RCC 7860 (cell line): ENCODE results near the gene TPRN.

Source experiments
- DNase-seq: peaks from one replicate; pipeline ENCODE4 v3.0.0-alpha.2; 2015; ENCODE audit warnings: low spot score
- FAIRE-seq: peaks from 2 replicates; lab custom pipeline; 2012; peaks lifted over from hg19 to GRCh38; lab: Jason Lieb, UNC

TPRN gene

GRCh38 chr9:137236238-137236935, 35.8 kb upstream of the TPRN start:
- DNase-seq (peak; percentile 61), FAIRE-seq (no peak)

GRCh38 chr9:137235424-137236237, 35.1 kb upstream of the TPRN start:
- no peak for FAIRE-seq
- DNase-seq, result no peak

- no peak for FAIRE-seq
Observed at GRCh38 chr9:137234758-137235423, 34.4 kb upstream of the TPRN start.

GRCh38 chr9:137234055-137234697, 33.6 kb upstream of the TPRN start:
- FAIRE-seq (no peak), DNase-seq (no peak)

More at GRCh38 chr9:137234758-137235423, 34.4 kb upstream of the TPRN start:
- DNase-seq, result no peak

GRCh38 chr9:137233143-137233980, 32.8 kb upstream of the TPRN start:
- DNase-seq, result no peak
- FAIRE-seq, result no peak

- DNase-seq (no peak), FAIRE-seq (no peak)
Observed at GRCh38 chr9:137232510-137232909, 32.0 kb upstream of the TPRN start.

- DNase-seq, result no peak
- FAIRE-seq, result no peak
Observed at GRCh38 chr9:137232101-137232500, 31.6 kb upstream of the TPRN start.

- no peak for FAIRE-seq
- no peak for DNase-seq
Observed at GRCh38 chr9:137231372-137232039, 31.0 kb upstream of the TPRN start.

- DNase-seq, result no peak
- FAIRE-seq, result no peak
Observed at GRCh38 chr9:137230705-137231371, 30.3 kb upstream of the TPRN start, which contains the start of gene SLC34A3. TSS of gene SLC34A3 (plus strand) at chr9:137230901. CDS start at chr9:137231703, 802 bp downstream.

- DNase-seq (no peak), FAIRE-seq (no peak)
Observed at GRCh38 chr9:137229903-137230704, 29.6 kb upstream of the TPRN start.

- no peak for FAIRE-seq
- no peak for DNase-seq
Observed at GRCh38 chr9:137228968-137229896, 28.7 kb upstream of the TPRN start.

- DNase-seq (no peak), FAIRE-seq (no peak)
Observed at GRCh38 chr9:137228506-137228967, 28.0 kb upstream of the TPRN start.

GRCh38 chr9:137227853-137228505, 27.4 kb upstream of the TPRN start:
- DNase-seq (no peak), FAIRE-seq (no peak)

GRCh38 chr9:137227054-137227852, 26.7 kb upstream of the TPRN start, which contains the start of gene RNF224:
TSS of gene RNF224 (plus strand) at chr9:137227502. CDS start at chr9:137228336, 834 bp downstream.
- peak; percentile 70 for DNase-seq
- no peak for FAIRE-seq

- no peak for FAIRE-seq
- peak; percentile 75 for DNase-seq
Observed at GRCh38 chr9:137226338-137227053, 26.0 kb upstream of the TPRN start.
